Erythroblast (primary cell): ENCODE results near the gene TAGLN2.

Source experiments
- DNase-seq, 2 experiments: peaks; one replicate each; lab custom pipeline; 2025; lab: John Stamatoyannopoulos, UW
- GATA1 ChIP-seq: IDR thresholded peaks from 2 replicates; pipeline ENCODE4 v1.6.1; 2011; ENCODE audit warnings: low read depth, mild to moderate bottlenecking, control low read depth, low read length, moderate library complexity
- POLR2A ChIP-seq: IDR thresholded peaks from 2 replicates; pipeline ENCODE4 v1.6.1; 2011; ENCODE audit warnings: mild to moderate bottlenecking, low read length

TAGLN2 gene

GRCh38 chr1:159924791-159925718 is at the start of gene TAGLN2:
TSS of gene TAGLN2 (minus strand) at chr1:159925507. CDS start at chr1:159920509, 4,998 bp downstream.
- TF ChIP-seq POLR2A (peak; percentile 98), GATA1 (no peak)

GRCh38 chr1:159974350-159974965 is 49.2 kb upstream of the TAGLN2 start:
- DNase-seq: no peak
- TF ChIP-seq GATA1 (no peak), POLR2A (no peak)

More at GRCh38 chr1:159924791-159925718, at the start of gene TAGLN2:
- DNase-seq: peak; percentile 88 to 89

- TF ChIP-seq GATA1 (no peak), POLR2A (no peak)
Observed at GRCh38 chr1:159973350-159973940, 48.1 kb upstream of the TAGLN2 start.

GRCh38 chr1:159972443-159973205 is 47.3 kb upstream of the TAGLN2 start:
- no peak for DNase-seq
- TF ChIP-seq GATA1 (no peak), POLR2A (no peak)

More at GRCh38 chr1:159973350-159973940, 48.1 kb upstream of the TAGLN2 start:
- no peak for DNase-seq

GRCh38 chr1:159970932-159971342 is 45.6 kb upstream of the TAGLN2 start:
- no peak for TF ChIP-seq GATA1
- no peak for DNase-seq

- DNase-seq: no peak
- TF ChIP-seq POLR2A (no peak), GATA1 (no peak)
Observed at GRCh38 chr1:159968901-159969300, 43.6 kb upstream of the TAGLN2 start.

- TF ChIP-seq POLR2A: no peak
- TF ChIP-seq GATA1: no peak
- DNase-seq: peak; percentile 13 to 21
Observed at GRCh38 chr1:159965263-159965662, 40.0 kb upstream of the TAGLN2 start.

- DNase-seq: no peak
- no peak for TF ChIP-seq POLR2A
- TF ChIP-seq GATA1: no peak
Observed at GRCh38 chr1:159964144-159964543, 38.8 kb upstream of the TAGLN2 start.

- TF ChIP-seq POLR2A (no peak), GATA1 (no peak)
- DNase-seq: no peak
Observed at GRCh38 chr1:159962176-159962575, 36.9 kb upstream of the TAGLN2 start.

GRCh38 chr1:159961636-159962035 is 36.3 kb upstream of the TAGLN2 start:
- no peak for TF ChIP-seq GATA1
- TF ChIP-seq POLR2A: no peak
- no peak for DNase-seq

GRCh38 chr1:159960721-159961381 is 35.5 kb upstream of the TAGLN2 start:
- TF ChIP-seq POLR2A: peak; percentile 62
- no peak for TF ChIP-seq GATA1
- DNase-seq: peak; percentile 47 to 48

- TF ChIP-seq GATA1: no peak
- TF ChIP-seq POLR2A: no peak
- peak; percentile 24 to 31 for DNase-seq
Observed at GRCh38 chr1:159959451-159959850, 34.1 kb upstream of the TAGLN2 start.
